ENCODE data around the gene CFAP299.

Gene CFAP299

GRCh38 chr4:80370635-80371034, 35.1 kb downstream of the CFAP299 start:
- Histone ChIP-seq H3K27ac (replicated peaks; ENCODE audit: low read length) (no peak overlapping the region), H3K27me3 (ENCODE audit: control insufficient read depth in 3 of 3, insufficient read depth in 3 of 3, low read depth in 1 of 3, low read length in 3 of 3) (no peaks in the 10 kb centered on the region), H3K18ac (ENCODE audit: low read length) (no peak overlapping the region), H3K23ac (ENCODE audit: low read depth, low read length, poor library complexity) (no peak overlapping the region), H3K4ac (ENCODE audit: low read length) (no peak overlapping the region), H2BK120ac (ENCODE audit: low read depth, low read length) (no peak overlapping the region), H3K4me3 (ENCODE audit: low read length in 2 of 2) (no peak overlapping the region), H2BK15ac (ENCODE audit: low read length) (no peak overlapping the region), H4K91ac (ENCODE audit: low read depth, low read length, poor library complexity) (no peak overlapping the region), H2BK5ac (ENCODE audit: low read length) (no peak overlapping the region), H3K4me2 (ENCODE audit: insufficient read depth, low read length, poor library complexity, severe bottlenecking) (no peak overlapping the region), H3K36me3 (replicated peaks in 1 of 2; ENCODE audit: control insufficient read depth in 2 of 2, insufficient read depth in 2 of 2, low read length in 2 of 2) (no peaks in the 10 kb centered on the region), H3K9ac (ENCODE audit: low read depth, low read length, poor library complexity) (no peak overlapping the region), H2BK12ac (ENCODE audit: low read length) (no peak overlapping the region), H3K79me1 (ENCODE audit: low read depth, low read length) (no peaks in the 10 kb centered on the region), H2AFZ (ENCODE audit: low read length) (no peak overlapping the region), H4K8ac (ENCODE audit: low read depth, low read length) (no peak overlapping the region), H3K4me1 (ENCODE audit: control insufficient read depth in 2 of 2, insufficient read depth in 1 of 2, low read depth in 1 of 2, low read length in 2 of 2) (no peaks in the 10 kb centered on the region), H2AK5ac (ENCODE audit: low read depth, low read length) (no peak overlapping the region), H3K9me3 (replicated peaks in 1 of 2; ENCODE audit: control insufficient read depth in 2 of 2, insufficient read depth in 1 of 2, low read depth in 1 of 2, low read length in 2 of 2) (peaks cover 0 to 6% of the 10 kb centered on the region in 2 donors), H3K14ac (ENCODE audit: low read length) (no peak overlapping the region)
- WGBS, 2 donors (ENCODE audit: extremely low coverage in 2 of 2, insufficient read length in 2 of 2, insufficient replicate concordance in 1 of 2): no CpG with 5 or more reads among the region's 3 CpGs
- no peak for DNase-seq (ENCODE audit: low spot score)

GRCh38 chr4:80371046-80371445, 35.5 kb downstream of the CFAP299 start:
- Histone ChIP-seq H3K4me2 (ENCODE audit: insufficient read depth, low read length, poor library complexity, severe bottlenecking) (no peak overlapping the region), H3K27ac (replicated peaks; ENCODE audit: low read length) (no peak overlapping the region), H3K4ac (ENCODE audit: low read length) (no peak overlapping the region), H2AFZ (ENCODE audit: low read length) (no peak overlapping the region), H3K79me1 (ENCODE audit: low read depth, low read length) (no peaks in the 10 kb centered on the region), H3K14ac (ENCODE audit: low read length) (no peak overlapping the region), H3K18ac (ENCODE audit: low read length) (no peak overlapping the region), H2BK120ac (ENCODE audit: low read depth, low read length) (no peak overlapping the region), H3K4me3 (ENCODE audit: low read length in 2 of 2) (no peak overlapping the region), H3K36me3 (replicated peaks in 1 of 2; ENCODE audit: control insufficient read depth in 2 of 2, insufficient read depth in 2 of 2, low read length in 2 of 2) (no peaks in the 10 kb centered on the region), H2BK15ac (ENCODE audit: low read length) (no peak overlapping the region), H2BK12ac (ENCODE audit: low read length) (no peak overlapping the region), H3K27me3 (ENCODE audit: control insufficient read depth in 3 of 3, insufficient read depth in 3 of 3, low read depth in 1 of 3, low read length in 3 of 3) (no peaks in the 10 kb centered on the region), H3K4me1 (ENCODE audit: control insufficient read depth in 2 of 2, insufficient read depth in 1 of 2, low read depth in 1 of 2, low read length in 2 of 2) (no peaks in the 10 kb centered on the region), H2BK5ac (ENCODE audit: low read length) (no peak overlapping the region), H4K8ac (ENCODE audit: low read depth, low read length) (no peak overlapping the region), H3K9ac (ENCODE audit: low read depth, low read length, poor library complexity) (no peak overlapping the region), H4K91ac (ENCODE audit: low read depth, low read length, poor library complexity) (no peak overlapping the region), H3K23ac (ENCODE audit: low read depth, low read length, poor library complexity) (no peak overlapping the region), H2AK5ac (ENCODE audit: low read depth, low read length) (no peak overlapping the region), H3K9me3 (replicated peaks in 1 of 2; ENCODE audit: control insufficient read depth in 2 of 2, insufficient read depth in 1 of 2, low read depth in 1 of 2, low read length in 2 of 2) (peaks cover 0 to 6% of the 10 kb centered on the region in 2 donors)
- no peak for DNase-seq (ENCODE audit: low spot score)
- no CpG with 5 or more reads among the region's 2 CpGs for WGBS, 2 donors (ENCODE audit: extremely low coverage in 2 of 2, insufficient read length in 2 of 2, insufficient replicate concordance in 1 of 2)

- Histone ChIP-seq H2AK5ac (ENCODE audit: low read depth, low read length) (no peak overlapping the region), H3K27me3 (ENCODE audit: control insufficient read depth in 3 of 3, insufficient read depth in 3 of 3, low read depth in 1 of 3, low read length in 3 of 3) (no peaks in the 10 kb centered on the region), H2BK15ac (ENCODE audit: low read length) (no peak overlapping the region)
Measured at GRCh38 chr4:80374180-80374579, 38.6 kb downstream of the CFAP299 start.

GRCh38 chr4:80382090-80382832, 46.7 kb downstream of the CFAP299 start:
- no peak overlapping the region for H2BK15ac ChIP-seq (ENCODE audit: low read length)
- no peak overlapping the region for H3K9ac ChIP-seq (ENCODE audit: low read depth, low read length, poor library complexity)
- no peak overlapping the region for H2BK12ac ChIP-seq (ENCODE audit: low read length)
- H4K91ac ChIP-seq (ENCODE audit: low read depth, low read length, poor library complexity): no peak overlapping the region
- no peak overlapping the region for H3K4me3 ChIP-seq (ENCODE audit: low read length in 2 of 2)
- no peak overlapping the region for H3K23ac ChIP-seq (ENCODE audit: low read depth, low read length, poor library complexity)
- no peaks in the 10 kb centered on the region for H3K36me3 ChIP-seq (replicated peaks in 1 of 2; ENCODE audit: control insufficient read depth in 2 of 2, insufficient read depth in 2 of 2, low read length in 2 of 2)
- H3K79me1 ChIP-seq (ENCODE audit: low read depth, low read length): no peaks in the 10 kb centered on the region
- WGBS, 2 donors (ENCODE audit: extremely low coverage in 2 of 2, insufficient read length in 2 of 2, insufficient replicate concordance in 1 of 2): no CpG with 5 or more reads among the region's 3 CpGs
- no peak overlapping the region for H3K4me2 ChIP-seq (ENCODE audit: insufficient read depth, low read length, poor library complexity, severe bottlenecking)
- H2BK120ac ChIP-seq (ENCODE audit: low read depth, low read length): no peak overlapping the region
- no peak overlapping the region for H2BK5ac ChIP-seq (ENCODE audit: low read length)
- no peak overlapping the region for H2AK5ac ChIP-seq (ENCODE audit: low read depth, low read length)
- no peak overlapping the region for H2AFZ ChIP-seq (ENCODE audit: low read length)
- H3K9me3 ChIP-seq (replicated peaks in 1 of 2; ENCODE audit: control insufficient read depth in 2 of 2, insufficient read depth in 1 of 2, low read depth in 1 of 2, low read length in 2 of 2): peaks cover 0 to 2% of the 10 kb centered on the region in 2 donors
- no peaks in the 10 kb centered on the region for H3K4me1 ChIP-seq (ENCODE audit: control insufficient read depth in 2 of 2, insufficient read depth in 1 of 2, low read depth in 1 of 2, low read length in 2 of 2)
- no peak overlapping the region for H3K4ac ChIP-seq (ENCODE audit: low read length)
- DNase-seq (ENCODE audit: low spot score): no peak
- no peaks in the 10 kb centered on the region for H3K27me3 ChIP-seq (ENCODE audit: control insufficient read depth in 3 of 3, insufficient read depth in 3 of 3, low read depth in 1 of 3, low read length in 3 of 3)
- H3K14ac ChIP-seq (ENCODE audit: low read length): no peak overlapping the region
- H4K8ac ChIP-seq (ENCODE audit: low read depth, low read length): no peak overlapping the region
- H3K18ac ChIP-seq (ENCODE audit: low read length): no peak overlapping the region
- no peak overlapping the region for H3K27ac ChIP-seq (replicated peaks; ENCODE audit: low read length)

More at GRCh38 chr4:80374180-80374579, 38.6 kb downstream of the CFAP299 start:
- no peak overlapping the region for H4K8ac ChIP-seq (ENCODE audit: low read depth, low read length)
- no peak for DNase-seq (ENCODE audit: low spot score)
- H2BK12ac ChIP-seq (ENCODE audit: low read length): no peak overlapping the region
- H3K23ac ChIP-seq (ENCODE audit: low read depth, low read length, poor library complexity): no peak overlapping the region
- H4K91ac ChIP-seq (ENCODE audit: low read depth, low read length, poor library complexity): no peak overlapping the region
- no peak overlapping the region for H3K4ac ChIP-seq (ENCODE audit: low read length)
- H3K9ac ChIP-seq (ENCODE audit: low read depth, low read length, poor library complexity): no peak overlapping the region
- no peaks in the 10 kb centered on the region for H3K79me1 ChIP-seq (ENCODE audit: low read depth, low read length)
- no peak overlapping the region for H3K14ac ChIP-seq (ENCODE audit: low read length)
- no peak overlapping the region for H3K4me2 ChIP-seq (ENCODE audit: insufficient read depth, low read length, poor library complexity, severe bottlenecking)
- H2BK120ac ChIP-seq (ENCODE audit: low read depth, low read length): no peak overlapping the region
- no peak overlapping the region for H3K4me3 ChIP-seq (ENCODE audit: low read length in 2 of 2)
- H3K4me1 ChIP-seq (ENCODE audit: control insufficient read depth in 2 of 2, insufficient read depth in 1 of 2, low read depth in 1 of 2, low read length in 2 of 2): no peaks in the 10 kb centered on the region
- peaks cover 0 to 6% of the 10 kb centered on the region in 2 donors for H3K9me3 ChIP-seq (replicated peaks in 1 of 2; ENCODE audit: control insufficient read depth in 2 of 2, insufficient read depth in 1 of 2, low read depth in 1 of 2, low read length in 2 of 2)
- no peak overlapping the region for H2AFZ ChIP-seq (ENCODE audit: low read length)
- H3K18ac ChIP-seq (ENCODE audit: low read length): no peak overlapping the region
- H3K36me3 ChIP-seq (replicated peaks in 1 of 2; ENCODE audit: control insufficient read depth in 2 of 2, insufficient read depth in 2 of 2, low read length in 2 of 2): no peaks in the 10 kb centered on the region
- H3K27ac ChIP-seq (replicated peaks; ENCODE audit: low read length): no peak overlapping the region
- H2BK5ac ChIP-seq (ENCODE audit: low read length): no peak overlapping the region

All from neuronal stem cell (in vitro differentiated cells).